AG20443 (cell line): Measurements from ENCODE around the gene PTPRO.

ENCODE experiments used
- DNase-seq: peaks from one replicate; pipeline ENCODE4 v3.0.0; 2012; ENCODE audit warnings: low spot score, mixed read lengths

Gene PTPRO

DNA sequence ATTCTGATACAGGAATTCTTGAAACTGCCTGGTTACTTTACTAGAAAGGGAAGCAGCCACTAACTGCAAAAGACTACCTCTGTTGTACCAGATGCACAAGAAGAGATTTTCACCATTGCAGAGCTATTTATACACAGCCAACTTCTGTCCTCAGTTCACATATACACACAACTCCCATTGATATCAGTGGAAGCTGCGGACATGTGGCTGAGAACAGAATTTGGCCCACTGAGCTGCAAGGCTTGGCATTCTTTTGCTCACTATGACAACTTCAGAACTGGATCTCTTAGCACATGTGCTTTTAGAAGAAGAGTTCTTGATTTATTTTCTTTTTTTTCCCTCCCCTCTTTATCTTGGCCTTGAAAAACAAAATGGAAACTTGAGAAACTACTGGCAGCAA is 28.3 kb downstream of the PTPRO start:
- no peak for DNase-seq

DNA sequence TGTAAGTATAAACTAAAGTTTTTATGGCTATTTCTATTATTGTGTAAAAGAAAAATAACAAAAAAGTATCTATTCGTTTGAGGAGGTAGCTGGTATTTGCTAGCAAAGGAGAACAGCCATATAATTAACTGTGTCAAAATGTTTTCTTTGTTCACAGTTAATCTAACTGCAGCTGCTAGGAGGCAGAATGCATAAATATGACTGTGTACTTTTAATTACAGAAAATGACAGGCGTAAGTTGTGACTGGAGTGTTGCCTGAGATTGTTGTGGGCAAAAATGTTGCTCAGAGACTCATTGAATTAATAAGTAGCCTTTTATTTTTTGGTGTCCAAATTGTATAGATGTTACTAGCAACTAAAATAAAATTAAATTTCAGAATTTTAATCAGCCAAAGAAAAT is 33.5 kb downstream of the PTPRO start:
- DNase-seq, result no peak

DNA sequence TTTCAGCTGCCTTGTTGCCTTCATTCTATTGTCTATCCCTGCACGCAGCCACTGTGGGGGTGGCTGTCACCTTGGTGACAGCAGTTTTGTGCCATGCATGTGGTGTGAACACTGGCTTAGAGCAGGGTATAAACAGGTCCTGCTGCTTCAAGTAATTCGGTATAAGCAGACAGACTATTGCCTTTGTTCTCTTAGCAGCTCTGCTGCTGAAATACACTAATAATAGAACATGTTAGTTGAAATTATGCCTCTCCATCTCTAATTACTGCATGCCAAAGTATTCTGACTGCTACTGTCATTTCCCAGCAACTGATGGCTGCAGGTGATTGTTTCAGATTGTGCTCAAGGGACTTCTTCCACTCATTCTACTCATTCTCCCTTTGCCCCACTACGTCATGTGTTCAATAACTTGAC is 34.6 kb downstream of the PTPRO start:
- no peak for DNase-seq

DNA sequence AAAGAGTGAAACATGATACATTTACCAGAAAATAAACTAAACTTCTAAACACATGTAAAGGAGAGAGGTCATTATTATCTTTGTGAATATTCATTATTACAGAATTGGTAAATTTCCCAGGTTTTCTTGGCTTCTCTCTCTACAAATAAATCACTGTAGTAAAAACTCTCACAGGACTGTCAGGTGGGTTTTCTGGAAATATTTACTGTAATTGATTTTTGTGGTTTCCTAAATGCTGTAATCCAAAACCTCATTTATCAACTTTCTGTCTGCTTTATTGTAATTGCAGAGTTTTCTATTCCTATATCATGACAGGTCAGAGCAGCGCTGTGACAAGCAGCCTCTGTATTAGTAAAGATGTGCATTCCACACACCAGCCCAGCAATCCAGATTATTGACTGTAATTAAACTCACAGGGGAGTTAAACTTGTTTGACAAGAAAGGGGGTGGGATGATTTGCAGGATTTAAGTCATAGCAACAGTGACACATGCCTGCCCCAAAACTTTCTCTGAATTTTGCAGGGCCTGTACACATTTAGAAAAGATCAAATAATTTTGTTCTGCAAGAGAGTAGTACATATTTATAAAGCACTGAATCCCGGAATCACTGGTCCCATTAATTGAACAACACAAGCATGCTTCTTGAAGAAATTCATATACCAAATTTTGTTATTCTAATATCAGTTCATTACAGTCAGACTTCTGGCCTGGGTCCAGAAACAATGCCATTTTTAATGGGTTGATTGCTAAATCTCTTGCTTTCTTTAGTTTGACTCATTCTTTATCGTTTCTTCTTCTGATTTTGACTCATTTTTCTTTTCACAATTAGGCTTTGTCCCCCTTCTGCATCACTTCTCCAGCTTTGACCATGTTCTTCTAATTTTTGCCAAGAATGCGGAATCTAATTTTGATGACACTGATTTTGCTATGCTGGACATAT is 42.2 kb downstream of the PTPRO start:
- DNase-seq, result no peak

DNA sequence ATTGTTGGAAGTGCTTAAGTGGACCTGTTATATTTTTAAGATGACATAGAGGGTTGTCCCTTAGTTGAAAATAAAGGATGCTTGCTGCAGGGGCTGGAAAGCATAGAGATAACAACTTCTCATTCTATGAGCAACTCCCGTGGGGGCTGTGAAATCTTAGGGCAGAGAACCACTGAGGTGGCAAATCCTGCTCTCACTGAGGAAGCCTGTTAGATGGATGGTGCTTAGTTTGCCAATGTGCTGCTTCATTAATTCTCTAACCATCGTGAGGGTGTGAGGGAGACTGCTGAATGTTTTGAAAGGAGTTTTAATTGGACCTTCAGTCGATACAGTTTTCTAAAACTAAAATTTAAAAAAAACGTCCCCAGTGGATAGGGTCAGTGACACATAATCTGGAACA is 46.5 kb downstream of the PTPRO start:
- no peak for DNase-seq

DNA sequence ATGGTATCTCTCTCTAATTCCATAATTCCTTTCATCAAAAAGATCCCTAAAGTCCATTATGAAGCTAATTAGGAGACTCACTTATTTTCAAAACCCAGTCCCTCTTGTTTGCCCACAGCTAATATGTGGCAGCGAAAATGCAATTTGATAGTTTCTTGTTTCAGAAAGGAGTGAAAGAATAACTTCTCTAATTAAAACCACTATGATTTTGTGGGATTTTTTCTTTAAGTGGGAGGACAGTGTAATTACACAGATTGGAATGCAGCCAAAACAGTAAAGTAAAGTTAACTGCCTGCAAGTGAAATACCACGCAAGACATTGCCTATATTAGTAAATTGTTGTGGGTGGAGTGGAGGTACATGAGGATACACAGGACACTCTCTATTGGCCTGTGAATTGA is 50.0 kb downstream of the PTPRO start:
- DNase-seq, result no peak

DNA sequence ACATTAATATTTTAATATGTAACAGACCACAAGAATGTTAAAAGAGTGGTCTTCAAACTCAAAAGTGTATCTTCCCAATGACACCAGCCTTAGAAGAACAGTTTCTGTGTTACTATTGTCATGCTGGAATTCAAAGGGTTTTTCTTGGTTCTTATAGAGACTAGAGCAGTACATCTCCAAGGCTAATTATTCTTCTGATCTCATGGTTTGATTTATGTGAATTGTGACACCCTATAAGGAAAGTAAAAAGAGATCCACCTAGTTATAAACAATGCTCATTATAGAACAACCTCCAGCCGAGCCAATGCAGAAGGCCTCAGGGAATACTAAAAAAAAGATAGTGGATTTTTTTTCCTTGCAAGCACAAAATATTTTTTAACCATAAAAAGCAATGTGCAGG is 65.5 kb downstream of the PTPRO start:
- no peak for DNase-seq

DNA sequence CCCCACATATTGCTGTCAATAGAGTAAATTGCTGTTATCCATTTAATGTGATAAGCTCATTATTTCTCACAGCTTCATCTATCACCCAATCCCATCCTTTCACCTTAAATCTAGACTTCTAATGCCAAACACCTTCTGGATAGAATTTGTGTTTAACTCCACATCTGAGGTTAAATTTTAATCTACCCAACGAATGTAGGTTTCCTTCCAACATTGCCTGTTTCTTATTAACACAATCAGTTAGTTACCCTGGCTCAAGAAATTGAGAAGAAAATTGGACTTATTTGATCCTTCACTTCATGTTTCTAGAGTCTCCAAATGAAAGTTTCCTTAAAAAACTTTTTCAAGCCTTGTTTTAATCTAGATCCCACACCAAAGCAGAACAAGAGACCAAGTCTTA is 67.3 kb downstream of the PTPRO start:
- DNase-seq, result no peak

DNA sequence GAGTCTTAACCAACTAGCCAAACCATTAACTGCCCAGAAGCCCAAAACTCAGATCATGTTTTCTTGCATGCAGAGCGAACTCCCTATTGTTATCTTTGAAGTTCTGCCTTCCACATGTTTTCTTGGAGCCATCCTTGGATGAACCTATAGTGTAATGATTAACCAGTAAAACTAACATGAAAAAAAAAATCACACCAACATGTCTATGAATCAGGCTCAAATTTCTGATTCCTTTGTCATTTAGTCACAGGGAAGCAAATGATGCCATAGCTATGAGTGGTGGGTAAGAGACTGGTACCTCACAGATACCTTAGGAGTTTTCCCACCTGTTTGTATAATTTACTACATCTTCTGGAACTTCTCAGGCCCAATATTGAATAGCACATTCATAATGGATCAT is 70.7 kb downstream of the PTPRO start:
- DNase-seq, result no peak

DNA sequence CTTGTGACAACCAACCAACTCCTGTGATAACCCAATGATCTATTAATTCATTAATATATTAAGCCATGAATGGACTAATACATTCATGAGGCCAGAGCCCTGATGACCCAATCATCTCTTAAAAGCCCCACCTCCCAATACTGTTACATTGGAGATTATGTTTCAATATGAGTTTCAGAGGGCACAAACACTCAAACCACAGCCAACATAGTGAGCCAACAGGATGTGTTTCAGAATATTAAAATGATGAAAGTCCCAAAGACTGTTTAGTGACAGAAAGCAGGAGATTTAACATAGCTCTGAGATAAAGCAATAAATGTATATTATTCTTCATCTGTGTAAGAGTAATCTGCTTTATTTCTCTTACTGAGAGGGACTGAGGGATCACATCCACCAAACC is 71.7 kb downstream of the PTPRO start:
- no peak for DNase-seq

DNA sequence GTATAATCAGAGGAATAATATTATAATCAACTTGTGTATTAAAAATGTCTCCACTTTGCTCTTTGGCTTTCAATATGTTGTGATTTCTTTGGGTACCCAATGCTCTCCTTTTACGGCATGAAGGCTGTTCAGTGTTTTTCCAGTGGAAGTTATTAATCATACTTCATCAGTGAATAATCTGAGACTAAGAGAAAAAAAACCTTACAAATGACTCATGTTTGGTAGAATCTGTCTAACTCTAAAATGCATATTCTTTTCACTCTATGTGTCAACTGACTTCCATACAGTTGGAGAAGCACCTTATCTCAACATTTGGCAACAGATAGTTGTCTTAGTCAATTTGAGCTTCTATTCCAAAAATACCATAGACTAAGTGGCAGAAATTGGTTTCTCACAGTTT is 82.2 kb downstream of the PTPRO start:
- DNase-seq, result no peak

DNA sequence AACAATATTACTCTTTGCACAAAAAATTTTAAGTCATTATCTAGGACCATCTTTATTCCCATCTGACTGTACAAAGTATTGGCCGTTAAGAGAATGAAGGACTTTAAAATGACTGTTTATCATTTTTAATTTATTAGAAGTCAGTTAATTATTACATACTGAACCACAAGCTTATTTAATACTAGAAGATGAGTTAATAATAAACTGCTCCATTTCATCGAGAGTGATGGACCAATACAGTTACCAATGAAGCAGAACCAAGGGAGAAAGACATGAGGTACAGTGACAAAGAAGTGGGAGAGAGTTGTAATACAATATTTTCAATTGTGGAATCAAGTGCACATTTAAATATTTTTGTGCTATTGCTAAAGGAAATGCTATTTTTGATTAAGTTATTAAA is 83.3 kb downstream of the PTPRO start:
- no peak for DNase-seq

DNA sequence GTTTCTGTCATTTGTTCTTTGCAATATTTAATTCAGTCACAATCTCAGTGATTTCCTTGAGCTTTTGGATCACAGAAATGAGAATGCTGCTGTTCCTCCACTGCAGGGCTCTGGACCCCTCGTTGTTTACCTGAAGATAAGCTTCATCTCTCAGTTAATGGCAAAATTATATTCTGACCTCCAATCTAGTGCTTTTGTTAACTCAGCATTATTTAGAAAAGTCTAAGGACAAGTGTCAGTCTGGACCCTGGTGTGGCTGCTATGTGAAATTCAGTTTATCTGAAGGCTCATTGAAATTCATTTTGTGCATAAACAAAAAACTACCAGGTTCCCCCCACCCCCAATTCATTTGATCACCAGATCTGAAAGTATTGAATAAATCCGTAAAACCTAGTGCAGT is 84.7 kb downstream of the PTPRO start:
- DNase-seq, result no peak

DNA sequence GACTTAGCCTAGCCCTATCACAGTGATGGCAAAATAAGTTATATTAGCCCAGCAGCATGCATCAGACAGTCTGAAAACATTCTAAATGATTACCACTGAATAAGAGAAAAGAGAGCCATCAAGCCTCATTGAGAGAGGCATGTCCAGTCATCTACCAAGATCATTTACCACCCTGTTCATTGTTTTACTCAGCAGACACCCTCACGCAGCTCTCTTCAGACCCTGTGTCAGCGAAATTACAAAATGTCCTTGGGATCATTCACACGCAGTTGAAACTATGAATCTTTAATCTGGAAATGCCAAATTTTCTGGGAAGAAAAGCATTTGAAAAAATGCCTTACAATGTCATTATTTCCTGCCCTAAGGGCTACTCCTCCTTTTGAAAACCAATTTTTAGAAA is 89.5 kb downstream of the PTPRO start:
- DNase-seq, result no peak

DNA sequence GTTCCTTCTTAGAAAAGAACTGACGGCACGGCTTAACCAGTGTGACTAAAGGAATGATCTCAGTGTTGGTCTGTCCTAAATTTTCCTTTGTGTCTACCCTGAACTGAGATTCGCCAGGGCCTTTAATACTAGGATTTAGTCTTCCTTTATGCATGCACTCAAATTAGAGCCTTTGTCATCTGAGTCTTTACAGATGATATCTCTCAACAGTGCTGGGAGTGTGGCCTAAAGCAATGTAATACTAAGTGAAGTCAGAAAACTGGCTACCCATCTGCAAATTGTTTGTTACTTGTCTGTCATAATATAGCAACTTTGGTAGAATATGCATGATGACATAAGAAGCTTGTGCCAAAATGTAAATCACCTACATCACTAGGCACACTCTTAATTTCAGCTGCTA is 95.4 kb downstream of the PTPRO start:
- DNase-seq, result no peak

DNA sequence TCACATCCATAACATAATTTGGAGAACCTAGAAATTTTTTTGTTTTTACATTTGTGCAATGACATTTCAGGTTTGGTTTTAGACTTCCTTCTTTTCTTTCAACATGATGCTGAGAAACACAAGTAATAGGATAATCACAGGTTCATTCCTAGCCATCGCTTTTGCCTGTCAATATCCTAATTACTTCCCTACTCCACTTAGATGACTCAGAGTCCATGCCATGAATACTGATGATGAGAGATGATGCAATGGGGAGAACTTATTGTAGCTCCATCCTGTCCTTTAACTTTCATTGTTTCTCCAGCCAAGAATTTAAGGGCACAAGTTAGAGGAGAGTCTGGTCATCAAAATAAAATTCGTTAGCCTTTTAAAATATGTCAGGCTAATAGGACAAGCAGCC is 101.3 kb downstream of the PTPRO start:
- no peak for DNase-seq

DNA sequence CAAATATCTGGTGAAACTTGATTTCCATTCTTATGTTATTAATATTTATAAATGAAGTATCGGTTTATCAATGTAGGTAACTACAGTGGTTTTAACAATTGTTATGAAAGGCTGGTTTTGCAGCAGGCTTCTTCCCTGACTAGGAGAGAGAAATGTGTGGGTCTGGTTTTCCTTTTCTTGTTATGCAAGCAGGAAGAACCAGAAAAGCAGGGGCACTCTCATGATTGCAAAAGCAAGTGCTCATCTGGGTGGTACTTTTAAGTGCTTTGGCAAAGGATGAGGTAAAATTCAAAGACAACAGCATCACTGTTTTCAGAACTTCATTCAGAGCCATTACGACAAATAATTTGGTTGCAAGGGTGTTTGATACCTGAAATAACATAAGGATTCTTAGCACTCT is 105.6 kb downstream of the PTPRO start:
- DNase-seq, result no peak

DNA sequence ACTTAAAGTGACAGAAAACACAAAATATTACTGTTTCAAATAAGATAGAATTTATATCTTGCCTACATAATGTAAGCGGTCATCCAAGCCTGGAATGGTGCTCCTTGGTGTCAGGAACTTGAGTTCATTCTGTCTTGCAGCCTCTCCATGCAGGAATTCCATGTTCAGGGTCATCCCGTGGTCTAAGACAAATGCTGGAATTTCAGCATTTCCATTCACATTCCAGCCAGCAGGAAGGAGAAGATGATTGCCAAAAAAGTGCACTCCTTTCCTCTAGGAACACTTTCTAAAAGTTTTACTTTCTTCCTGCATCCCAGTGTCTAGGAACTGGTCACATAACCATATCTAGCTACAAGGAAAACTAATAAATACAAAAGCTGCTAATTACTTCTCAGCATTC is 106.3 kb downstream of the PTPRO start:
- DNase-seq, result no peak

DNA sequence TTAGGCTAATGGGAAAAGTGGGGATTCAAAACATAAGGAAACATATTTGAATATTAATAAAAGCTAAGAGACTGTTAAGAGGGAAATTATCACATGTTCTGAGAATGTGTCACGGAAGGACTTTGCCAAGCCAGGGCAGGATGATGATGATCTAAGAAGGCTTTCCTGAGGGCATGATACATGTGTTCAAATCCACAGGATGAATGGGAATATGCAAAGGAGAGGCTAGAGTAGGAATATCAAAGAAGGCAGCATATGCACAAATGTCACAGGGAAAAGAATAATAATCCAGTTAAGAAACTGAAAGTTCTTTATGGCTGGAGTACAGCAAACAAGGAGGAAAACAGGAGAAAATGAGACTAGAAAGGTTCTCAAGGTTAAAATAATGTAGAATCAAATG is 107.0 kb downstream of the PTPRO start:
- DNase-seq, result no peak

DNA sequence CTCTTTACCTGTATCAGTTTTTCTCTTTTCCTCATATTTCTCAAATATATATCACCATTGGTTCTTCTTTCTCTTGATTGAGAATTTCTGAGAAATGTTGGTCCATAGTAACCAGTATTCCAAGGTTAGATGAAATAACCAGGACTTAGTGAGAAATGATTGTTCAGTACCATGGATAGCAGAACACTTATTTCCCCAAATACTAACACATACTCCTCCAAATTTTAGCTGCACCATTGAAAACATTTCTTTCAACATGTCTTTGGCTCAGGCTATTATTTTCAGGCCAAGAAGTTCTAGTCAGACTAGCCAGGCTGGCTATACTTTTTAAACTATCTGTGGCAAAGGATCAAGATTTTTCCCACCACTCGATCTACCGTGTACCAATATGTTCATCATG is 113.3 kb downstream of the PTPRO start:
- DNase-seq, result no peak

DNA sequence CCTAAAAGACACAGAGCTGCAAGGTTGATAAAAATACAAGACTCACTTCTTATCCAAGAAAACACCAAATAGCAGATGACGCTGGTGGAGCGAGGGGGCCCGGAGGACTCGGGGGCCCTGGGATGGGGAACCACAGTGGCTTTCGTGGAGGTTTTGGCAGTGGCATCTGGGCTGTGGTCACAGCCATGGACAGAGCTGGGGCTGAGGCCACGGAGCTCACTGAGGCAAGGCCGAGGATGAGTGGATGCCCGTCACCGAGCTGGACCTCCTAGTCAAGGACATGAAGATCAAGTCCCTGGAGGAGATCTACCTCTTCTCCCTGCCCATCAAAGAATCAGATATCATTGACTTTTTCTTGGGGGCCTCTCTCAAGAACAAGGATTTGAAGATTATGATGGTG is 117.2 kb downstream of the PTPRO start:
- DNase-seq, result no peak

DNA sequence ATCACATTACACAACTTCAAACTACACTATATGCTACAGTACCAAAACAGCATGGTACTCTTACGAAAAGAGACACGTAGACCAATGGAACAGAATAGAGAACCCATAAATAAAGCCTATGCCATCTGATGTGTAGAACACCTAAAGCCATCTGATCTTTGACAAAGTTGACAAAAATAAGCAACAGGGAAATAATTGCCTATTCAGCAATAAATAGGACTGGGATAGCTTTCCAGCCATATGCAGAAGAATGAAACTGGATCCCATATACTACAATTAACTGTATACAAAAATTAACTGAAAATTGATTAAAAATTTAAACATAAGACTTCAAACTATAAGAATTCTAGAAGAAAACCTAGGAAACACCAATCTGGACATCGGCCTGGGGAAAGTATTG is 120.7 kb downstream of the PTPRO start:
- DNase-seq, result no peak

DNA sequence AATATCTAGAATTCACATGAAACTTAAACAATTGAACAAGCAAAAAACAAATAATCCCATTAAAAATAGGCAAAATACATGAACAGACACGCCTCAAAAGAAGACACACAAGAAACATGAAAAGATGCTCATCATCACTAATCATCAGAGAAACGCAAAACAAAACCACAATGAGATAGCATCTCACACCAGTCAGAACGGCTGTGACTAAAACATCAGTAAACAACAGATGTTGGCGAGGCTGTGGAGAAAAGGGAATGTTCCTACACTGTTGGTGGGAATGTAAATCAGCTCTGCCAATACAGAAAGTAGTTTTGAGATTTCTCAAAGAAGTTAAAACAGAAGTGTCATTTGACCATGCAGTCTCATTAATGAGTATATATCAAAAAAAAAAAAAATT is 121.3 kb downstream of the PTPRO start:
- no peak for DNase-seq

DNA sequence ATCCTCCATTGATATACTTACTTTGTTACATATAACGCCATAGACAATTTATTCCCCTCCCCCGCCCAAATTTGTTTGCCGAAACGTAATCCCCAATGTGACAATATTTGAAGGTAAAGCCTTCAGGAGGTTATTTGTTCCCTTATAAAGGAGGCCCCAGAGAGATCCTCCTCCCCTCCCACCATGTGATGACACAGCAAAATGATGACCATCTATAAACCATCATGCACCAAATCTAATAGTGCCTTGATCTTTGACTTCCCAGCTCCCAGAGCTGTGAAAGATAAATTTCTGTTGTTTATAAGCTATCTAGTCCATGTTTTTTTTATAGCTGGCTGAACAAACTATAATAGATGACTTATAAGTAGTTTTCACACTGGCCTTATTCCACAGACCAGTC is 122.2 kb downstream of the PTPRO start:
- no peak for DNase-seq
